Measurements from ENCODE around the gene OR13J1.

The OR13J1 gene

DNA sequence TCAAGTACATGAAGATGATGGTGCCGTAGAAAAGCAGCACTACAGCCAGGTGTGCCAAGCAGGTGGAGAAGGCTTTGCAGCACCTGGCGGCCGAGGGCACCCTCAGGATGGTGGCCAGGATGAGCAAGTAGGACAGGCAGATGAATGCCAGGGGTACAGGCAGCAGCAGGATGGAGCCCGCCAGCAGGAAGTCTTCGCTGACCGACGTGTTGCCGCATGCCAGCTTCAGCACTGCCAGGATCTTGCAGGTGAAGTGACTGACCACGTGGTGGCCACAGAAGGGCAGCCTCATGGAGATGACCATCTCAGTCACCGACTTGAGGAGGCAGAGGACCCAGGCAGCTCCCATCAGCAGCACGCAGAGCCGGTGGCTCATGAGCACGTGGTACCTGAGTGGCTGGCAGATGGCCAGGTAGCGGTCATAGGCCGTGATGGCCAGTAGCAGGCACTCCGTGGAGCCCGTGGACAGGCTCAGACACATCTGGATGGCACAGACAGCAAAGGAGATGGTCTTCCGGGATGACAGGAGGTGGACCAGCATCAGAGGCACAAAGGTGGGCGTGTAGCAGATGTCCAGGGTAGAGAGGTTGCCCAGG, 482 bp downstream of the OR13J1 start:
- Histone ChIP-seq H3K4me3 (ENCODE audit: low read depth, low read length) (no peak overlapping the region), H3K36me3 (ENCODE audit: insufficient read depth, low read length) (no peaks in the 10 kb centered on the region), H3K27me3 (ENCODE audit: insufficient read depth, low read length) (no peaks in the 10 kb centered on the region), H3K27ac (ENCODE audit: low read depth, low read length) (no peak overlapping the region), H3K4me1 (ENCODE audit: control insufficient read depth, insufficient read depth, low read length, unreplicated experiment) (no peaks in the 10 kb centered on the region), H3K79me2 (ENCODE audit: control insufficient read depth, insufficient read depth, low read length, unreplicated experiment) (no peaks in the 10 kb centered on the region), H2AFZ (ENCODE audit: low read length, unreplicated experiment) (no peak overlapping the region)

- Histone ChIP-seq H3K4me1 (ENCODE audit: control insufficient read depth, insufficient read depth, low read length, unreplicated experiment) (no peaks in the 10 kb centered on the region), H3K27ac (ENCODE audit: low read depth, low read length) (no peak overlapping the region), H3K27me3 (ENCODE audit: insufficient read depth, low read length) (no peaks in the 10 kb centered on the region), H2AFZ (ENCODE audit: low read length, unreplicated experiment) (no peak overlapping the region), H3K36me3 (ENCODE audit: insufficient read depth, low read length) (no peaks in the 10 kb centered on the region), H3K4me3 (ENCODE audit: low read depth, low read length) (no peak overlapping the region), H3K79me2 (ENCODE audit: control insufficient read depth, insufficient read depth, low read length, unreplicated experiment) (no peaks in the 10 kb centered on the region)
Observed at GRCh38 chr9:35868933-35869332, 1.3 kb downstream of the OR13J1 start.

DNA sequence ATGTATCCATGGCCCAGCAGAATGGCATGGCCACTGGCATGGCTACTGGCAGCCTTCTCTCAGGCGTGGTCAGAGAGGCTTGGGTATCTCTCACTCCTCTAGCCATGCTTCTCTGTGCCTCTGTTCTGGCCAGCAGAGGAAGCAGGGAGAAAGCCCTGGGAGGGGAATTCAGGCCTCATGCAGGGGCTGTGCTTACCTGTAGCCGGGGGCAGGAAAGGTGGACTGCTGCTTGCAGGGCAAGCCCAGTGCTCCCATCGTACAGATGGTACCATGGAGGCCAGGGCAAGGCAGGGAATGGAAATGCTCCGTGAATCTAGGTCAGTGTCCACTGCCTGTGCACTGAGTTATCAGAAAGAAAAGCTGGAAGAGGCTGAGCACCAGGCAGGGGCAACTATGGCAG, 2.7 kb downstream of the OR13J1 start:
- Histone ChIP-seq H3K79me2 (ENCODE audit: control insufficient read depth, insufficient read depth, low read length, unreplicated experiment) (no peaks in the 10 kb centered on the region), H3K4me3 (ENCODE audit: low read depth, low read length) (no peak overlapping the region), H3K27ac (ENCODE audit: low read depth, low read length) (no peak overlapping the region), H3K36me3 (ENCODE audit: insufficient read depth, low read length) (no peaks in the 10 kb centered on the region), H2AFZ (ENCODE audit: low read length, unreplicated experiment) (no peak overlapping the region), H3K27me3 (ENCODE audit: insufficient read depth, low read length) (peaks cover 7% of the 10 kb centered on the region; the same call in 1 of the 2 replicates), H3K4me1 (ENCODE audit: control insufficient read depth, insufficient read depth, low read length, unreplicated experiment) (no peaks in the 10 kb centered on the region)

DNA sequence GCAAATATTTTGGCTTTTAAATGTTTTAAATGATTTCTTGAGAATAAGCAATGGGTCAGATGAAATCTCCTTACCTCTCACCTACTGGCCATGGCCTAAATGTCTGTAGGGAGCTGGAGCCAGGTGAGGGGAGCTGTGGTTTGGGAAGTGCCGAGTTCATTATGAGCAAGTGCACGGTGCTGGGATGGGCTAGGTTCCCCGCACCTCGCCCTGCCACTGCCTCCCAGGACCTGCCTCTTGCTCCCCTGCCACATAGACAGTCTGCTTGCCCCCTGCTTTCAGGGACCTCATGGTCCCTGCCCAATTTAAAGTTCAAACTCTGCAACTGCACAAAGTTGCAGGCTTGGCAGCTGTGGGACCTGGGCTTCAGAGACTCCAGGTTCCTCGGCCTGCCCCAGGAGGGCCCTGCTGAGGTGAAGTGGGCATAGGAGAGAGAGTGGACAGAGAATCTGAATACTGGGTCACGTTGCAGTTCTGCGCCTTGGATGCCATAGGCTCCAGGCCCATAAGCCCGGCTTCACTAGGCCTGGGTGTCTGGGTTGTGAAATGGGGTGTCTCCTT, 5.4 kb downstream of the OR13J1 start:
- Histone ChIP-seq H3K79me2 (ENCODE audit: control insufficient read depth, insufficient read depth, low read length, unreplicated experiment) (no peaks in the 10 kb centered on the region), H3K27me3 (ENCODE audit: insufficient read depth, low read length) (peaks cover 34% of the 10 kb centered on the region)

GRCh38 chr9:35863583-35863982, 6.6 kb downstream of the OR13J1 start:
- H3K27me3 ChIP-seq (ENCODE audit: insufficient read depth, low read length), result peaks cover 34% of the 10 kb centered on the region
- H3K79me2 ChIP-seq (ENCODE audit: control insufficient read depth, insufficient read depth, low read length, unreplicated experiment), result no peaks in the 10 kb centered on the region
- no peak overlapping the region for H3K4me3 ChIP-seq (ENCODE audit: low read depth, low read length)
- H3K36me3 ChIP-seq (ENCODE audit: insufficient read depth, low read length), result no peaks in the 10 kb centered on the region
- H3K4me1 ChIP-seq (ENCODE audit: control insufficient read depth, insufficient read depth, low read length, unreplicated experiment), result no peaks in the 10 kb centered on the region
- H2AFZ ChIP-seq (ENCODE audit: low read length, unreplicated experiment), result no peak overlapping the region
- no peak overlapping the region for H3K27ac ChIP-seq (ENCODE audit: low read depth, low read length)

More for the DNA sequence above, 5.4 kb downstream of the OR13J1 start:
- Histone ChIP-seq H3K4me3 (ENCODE audit: low read depth, low read length) (no peak overlapping the region), H3K4me1 (ENCODE audit: control insufficient read depth, insufficient read depth, low read length, unreplicated experiment) (no peaks in the 10 kb centered on the region), H3K36me3 (ENCODE audit: insufficient read depth, low read length) (no peaks in the 10 kb centered on the region), H2AFZ (ENCODE audit: low read length, unreplicated experiment) (no peak overlapping the region), H3K27ac (ENCODE audit: low read depth, low read length) (no peak overlapping the region)

DNA sequence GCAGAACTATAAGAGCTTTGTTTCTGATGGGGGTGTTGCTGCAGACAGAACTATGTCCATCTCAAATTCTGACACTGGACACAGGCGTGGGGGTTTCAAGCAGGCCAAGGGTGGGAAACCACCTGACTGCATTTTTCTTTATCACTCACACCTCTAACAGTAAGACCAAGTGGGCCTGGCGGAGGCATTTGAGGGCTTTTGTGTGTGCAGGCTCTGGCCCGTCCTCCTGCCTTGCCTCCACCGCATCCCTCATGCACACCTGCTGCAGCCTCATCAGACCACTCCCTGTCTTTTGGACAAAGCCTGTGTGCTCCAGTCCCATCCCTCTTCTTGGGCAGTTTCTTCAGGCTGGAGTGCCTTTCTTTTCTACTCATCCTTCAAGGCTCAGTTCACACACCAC, 7.9 kb downstream of the OR13J1 start:
- no peaks in the 10 kb centered on the region for H3K79me2 ChIP-seq (ENCODE audit: control insufficient read depth, insufficient read depth, low read length, unreplicated experiment)
- no peak overlapping the region for H3K4me3 ChIP-seq (ENCODE audit: low read depth, low read length)
- H2AFZ ChIP-seq (ENCODE audit: low read length, unreplicated experiment), result no peak overlapping the region
- H3K36me3 ChIP-seq (ENCODE audit: insufficient read depth, low read length), result no peaks in the 10 kb centered on the region
- peaks cover 34% of the 10 kb centered on the region for H3K27me3 ChIP-seq (ENCODE audit: insufficient read depth, low read length)
- H3K27ac ChIP-seq (ENCODE audit: low read depth, low read length), result no peak overlapping the region
- H3K4me1 ChIP-seq (ENCODE audit: control insufficient read depth, insufficient read depth, low read length, unreplicated experiment), result no peaks in the 10 kb centered on the region

DNA sequence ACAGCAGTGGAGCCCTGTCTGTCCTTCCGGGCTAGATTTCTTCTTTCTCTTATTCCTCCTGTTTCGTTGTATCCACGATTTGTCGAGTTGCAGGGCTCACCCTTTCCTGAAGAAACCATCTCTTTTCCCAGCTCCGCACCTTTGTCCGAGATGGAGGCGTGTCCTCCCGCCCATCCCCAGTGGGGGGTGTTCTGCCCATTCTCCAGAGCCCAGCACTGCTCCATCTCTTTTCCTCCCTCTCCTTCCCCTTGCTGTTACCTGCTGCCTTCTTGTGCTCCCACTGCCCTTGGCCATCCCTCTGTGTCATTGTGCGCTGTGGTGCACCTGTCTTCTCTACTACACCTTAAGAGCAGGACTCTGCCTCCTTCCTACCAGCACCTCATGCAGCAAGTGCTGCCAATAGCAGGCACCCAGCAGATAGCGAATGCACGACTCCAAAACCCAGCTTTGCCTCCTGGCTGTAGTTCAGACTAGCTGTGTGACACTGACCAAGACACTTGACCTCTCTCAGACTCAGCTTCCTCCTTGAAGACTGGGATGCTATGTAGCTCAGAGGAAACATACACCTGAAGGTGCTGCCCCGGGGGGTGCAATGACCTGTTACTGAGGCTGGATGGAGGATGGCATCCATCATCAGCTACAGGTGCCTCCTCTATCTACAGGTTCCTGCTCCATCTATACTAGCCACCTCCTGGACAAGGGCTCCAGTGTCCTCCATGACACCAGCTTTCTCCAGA, 8.9 kb downstream of the OR13J1 start:
- Histone ChIP-seq H3K27ac (ENCODE audit: low read depth, low read length) (no peak overlapping the region), H2AFZ (ENCODE audit: low read length, unreplicated experiment) (no peak overlapping the region), H3K36me3 (ENCODE audit: insufficient read depth, low read length) (no peaks in the 10 kb centered on the region), H3K4me1 (ENCODE audit: control insufficient read depth, insufficient read depth, low read length, unreplicated experiment) (no peaks in the 10 kb centered on the region), H3K79me2 (ENCODE audit: control insufficient read depth, insufficient read depth, low read length, unreplicated experiment) (no peaks in the 10 kb centered on the region), H3K4me3 (ENCODE audit: low read depth, low read length) (no peak overlapping the region), H3K27me3 (ENCODE audit: insufficient read depth, low read length) (peaks cover 34% of the 10 kb centered on the region)

DNA sequence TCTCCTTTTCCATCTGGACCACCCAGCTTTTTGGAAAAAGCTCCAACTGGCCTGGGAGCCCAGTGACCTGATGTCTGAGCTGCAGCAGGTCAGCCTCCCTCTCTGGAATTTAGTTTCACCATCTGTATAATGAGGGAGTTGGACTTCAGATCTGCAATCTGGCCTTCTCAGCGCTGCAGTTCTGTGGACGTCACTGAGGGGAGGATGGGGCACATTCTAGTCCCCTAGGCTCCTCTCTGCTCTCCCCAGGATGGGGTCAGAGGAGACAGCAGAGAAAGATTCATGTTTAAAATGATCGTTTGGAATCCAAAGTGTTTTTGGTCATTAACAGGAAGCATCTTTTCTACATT, 10.2 kb downstream of the OR13J1 start:
- H3K4me3 ChIP-seq (ENCODE audit: low read depth, low read length), result no peak overlapping the region
- no peaks in the 10 kb centered on the region for H3K36me3 ChIP-seq (ENCODE audit: insufficient read depth, low read length)
- no peaks in the 10 kb centered on the region for H3K79me2 ChIP-seq (ENCODE audit: control insufficient read depth, insufficient read depth, low read length, unreplicated experiment)
- no peaks in the 10 kb centered on the region for H3K4me1 ChIP-seq (ENCODE audit: control insufficient read depth, insufficient read depth, low read length, unreplicated experiment)
- peaks cover 34% of the 10 kb centered on the region for H3K27me3 ChIP-seq (ENCODE audit: insufficient read depth, low read length)
- no peak overlapping the region for H3K27ac ChIP-seq (ENCODE audit: low read depth, low read length)
- H2AFZ ChIP-seq (ENCODE audit: low read length, unreplicated experiment), result no peak overlapping the region

- Histone ChIP-seq H3K4me3 (ENCODE audit: low read depth, low read length) (no peak overlapping the region), H3K4me1 (ENCODE audit: control insufficient read depth, insufficient read depth, low read length, unreplicated experiment) (no peaks in the 10 kb centered on the region), H3K27ac (ENCODE audit: low read depth, low read length) (no peak overlapping the region), H2AFZ (ENCODE audit: low read length, unreplicated experiment) (no peak overlapping the region), H3K79me2 (ENCODE audit: control insufficient read depth, insufficient read depth, low read length, unreplicated experiment) (no peaks in the 10 kb centered on the region), H3K27me3 (ENCODE audit: insufficient read depth, low read length) (peaks cover 34% of the 10 kb centered on the region), H3K36me3 (ENCODE audit: insufficient read depth, low read length) (no peaks in the 10 kb centered on the region)
Observed at GRCh38 chr9:35859310-35859989, 10.8 kb downstream of the OR13J1 start.

DNA sequence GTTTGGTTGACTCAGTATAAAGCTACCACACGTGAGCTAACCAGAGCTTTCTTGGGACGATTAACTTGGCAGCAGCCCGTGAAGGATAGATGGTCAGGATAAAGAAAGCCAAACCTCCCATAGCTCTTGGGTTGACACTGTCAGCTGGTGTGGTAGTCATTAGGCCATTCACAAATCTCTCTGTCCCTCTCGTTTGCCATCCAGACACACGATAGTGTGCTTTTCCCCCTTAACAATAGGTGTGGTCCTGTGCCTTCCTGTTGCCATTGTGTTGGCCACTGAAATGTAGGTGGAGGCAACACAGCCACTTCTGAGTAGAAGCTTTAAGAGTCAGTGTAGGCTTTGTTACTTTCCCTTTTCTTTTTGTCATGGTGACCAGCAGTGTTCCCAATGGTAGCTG, 11.7 kb downstream of the OR13J1 start:
- H3K79me2 ChIP-seq (ENCODE audit: control insufficient read depth, insufficient read depth, low read length, unreplicated experiment), result no peaks in the 10 kb centered on the region
- H3K36me3 ChIP-seq (ENCODE audit: insufficient read depth, low read length), result no peaks in the 10 kb centered on the region
- peaks cover 32% of the 10 kb centered on the region for H3K27me3 ChIP-seq (ENCODE audit: insufficient read depth, low read length)
- H3K4me1 ChIP-seq (ENCODE audit: control insufficient read depth, insufficient read depth, low read length, unreplicated experiment), result no peaks in the 10 kb centered on the region
- no peak overlapping the region for H2AFZ ChIP-seq (ENCODE audit: low read length, unreplicated experiment)
- H3K27ac ChIP-seq (ENCODE audit: low read depth, low read length), result no peak overlapping the region
- no peak overlapping the region for H3K4me3 ChIP-seq (ENCODE audit: low read depth, low read length)
